ENCODE measurements around the gene SLC7A10. TPM values are rescaled to one million over a fixed set of nuclear protein-coding genes. Genes with fewer than 3 reads are reported as not detected.

SLC7A10 gene
- total RNA-seq, 2 experiments from 2014 or later = not detected

DNA sequence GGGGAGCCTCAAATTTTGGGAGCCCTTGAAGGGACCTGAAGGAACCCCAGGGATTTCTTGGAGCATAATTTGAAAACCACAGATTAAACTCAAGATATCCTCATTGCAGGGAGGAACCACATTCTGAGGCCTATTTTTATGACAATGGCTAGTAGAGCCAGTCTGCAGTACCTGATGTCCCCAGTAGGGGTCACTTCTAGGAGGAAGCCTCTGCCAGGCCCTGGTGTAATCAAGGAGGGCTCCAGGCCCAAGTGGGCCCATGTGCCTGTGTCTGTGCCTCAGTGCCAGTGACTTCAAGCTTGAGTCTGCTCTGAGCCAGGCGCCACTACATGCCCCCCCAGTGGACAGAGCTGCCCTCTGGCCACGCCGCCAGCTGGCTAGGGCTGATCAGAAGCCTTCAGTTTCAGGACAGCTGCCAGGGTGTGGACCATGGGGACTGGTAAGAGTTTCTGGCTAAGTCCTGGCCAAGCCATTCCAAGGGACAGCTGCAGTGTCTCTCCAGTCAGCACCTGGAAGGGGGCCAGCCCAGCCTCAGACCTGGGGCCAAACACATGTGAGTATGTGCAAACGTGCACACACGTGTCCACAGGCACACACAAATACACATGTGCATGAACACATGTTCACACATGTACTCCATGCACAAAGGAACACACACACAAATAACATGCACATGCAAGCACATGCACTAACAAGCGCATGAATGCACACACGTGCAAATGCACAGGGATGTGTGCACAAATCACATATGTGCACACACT lies 20.5 kb upstream of the SLC7A10 start:
- H3K9me3 ChIP-seq (ENCODE audit: control insufficient read depth in 1 of 2, insufficient read depth in 1 of 2, low read length in 2 of 2) = peaks cover 7 to 24% of the 10 kb centered on the region in 2 experiments
- H3K4me1 ChIP-seq (ENCODE audit: insufficient read depth, low read length) = peaks cover 16% of the 10 kb centered on the region
- H3K4me3 ChIP-seq (ENCODE audit: low read length) = no peak overlapping the region
- Mint-ChIP-seq H3K36me3 (ENCODE audit: low read depth) (no peaks in the 10 kb centered on the region), H3K27ac (no peak overlapping the region), H3K27me3 (no peaks in the 10 kb centered on the region), H3K9me3 (no peaks in the 10 kb centered on the region), H3K4me3 (no peak overlapping the region), H3K4me1 (ENCODE audit: low read depth) (no peaks in the 10 kb centered on the region)
- H3K27me3 ChIP-seq (ENCODE audit: control insufficient read depth in 1 of 2, insufficient read depth in 2 of 2, low read length in 2 of 2) = no peaks in the 10 kb centered on the region
- H3K27ac ChIP-seq (ENCODE audit: low read depth in 1 of 2, low read length in 2 of 2) = no peak overlapping the region
- ChIA-PET CTCF (no interaction called here), POLR2A (no interaction called here)
- intact Hi-C loops (cut with DNase I, micrococcal nuclease) = no loop called here
- TF ChIP-seq, protein P1, sequence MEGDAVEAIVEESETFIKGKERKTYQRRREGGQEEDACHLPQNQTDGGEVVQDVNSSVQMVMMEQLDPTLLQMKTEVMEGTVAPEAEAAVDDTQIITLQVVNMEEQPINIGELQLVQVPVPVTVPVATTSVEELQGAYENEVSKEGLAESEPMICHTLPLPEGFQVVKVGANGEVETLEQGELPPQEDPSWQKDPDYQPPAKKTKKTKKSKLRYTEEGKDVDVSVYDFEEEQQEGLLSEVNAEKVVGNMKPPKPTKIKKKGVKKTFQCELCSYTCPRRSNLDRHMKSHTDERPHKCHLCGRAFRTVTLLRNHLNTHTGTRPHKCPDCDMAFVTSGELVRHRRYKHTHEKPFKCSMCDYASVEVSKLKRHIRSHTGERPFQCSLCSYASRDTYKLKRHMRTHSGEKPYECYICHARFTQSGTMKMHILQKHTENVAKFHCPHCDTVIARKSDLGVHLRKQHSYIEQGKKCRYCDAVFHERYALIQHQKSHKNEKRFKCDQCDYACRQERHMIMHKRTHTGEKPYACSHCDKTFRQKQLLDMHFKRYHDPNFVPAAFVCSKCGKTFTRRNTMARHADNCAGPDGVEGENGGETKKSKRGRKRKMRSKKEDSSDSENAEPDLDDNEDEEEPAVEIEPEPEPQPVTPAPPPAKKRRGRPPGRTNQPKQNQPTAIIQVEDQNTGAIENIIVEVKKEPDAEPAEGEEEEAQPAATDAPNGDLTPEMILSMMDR (IDR thresholded peaks at IDR 0.05) = no peak
- DNase-seq (peak in 1 of 14 experiments; percentile 14), ATAC-seq (ENCODE audit: poor library complexity) (no peak)
- no peaks in the 10 kb centered on the region for H3K36me3 ChIP-seq (ENCODE audit: insufficient read depth, low read length)

DNA sequence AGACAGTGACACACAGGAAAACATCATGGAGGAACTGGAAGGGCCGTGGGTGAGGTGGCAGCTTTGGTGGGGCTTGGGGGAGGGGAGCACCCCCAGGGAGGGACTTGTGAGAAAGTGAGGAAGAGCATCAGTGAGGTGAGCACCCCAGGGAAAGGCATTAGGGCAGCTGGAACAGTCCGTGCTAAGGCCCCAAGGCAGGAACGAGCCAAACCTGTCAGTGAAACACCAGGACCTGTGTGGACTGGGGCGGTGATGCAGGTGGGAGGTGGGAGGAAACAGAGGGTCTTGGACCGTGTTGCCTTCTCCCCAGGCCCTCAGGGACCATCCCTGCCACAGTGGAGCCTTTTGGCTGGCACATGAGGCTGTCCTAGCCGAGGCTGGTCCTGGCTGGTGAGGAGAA lies 17.3 kb upstream of the SLC7A10 start:
- H3K4me3 ChIP-seq (ENCODE audit: low read length) = no peak overlapping the region
- peaks cover 7 to 24% of the 10 kb centered on the region in 2 experiments for H3K9me3 ChIP-seq (ENCODE audit: control insufficient read depth in 1 of 2, insufficient read depth in 1 of 2, low read length in 2 of 2)
- H3K36me3 ChIP-seq (ENCODE audit: insufficient read depth, low read length) = no peaks in the 10 kb centered on the region
- TF ChIP-seq, protein P1 (IDR thresholded peaks at IDR 0.05) = no peak
- no peaks in the 10 kb centered on the region for H3K27me3 ChIP-seq (ENCODE audit: control insufficient read depth in 1 of 2, insufficient read depth in 2 of 2, low read length in 2 of 2)
- Mint-ChIP-seq H3K27ac (no peak overlapping the region), H3K36me3 (ENCODE audit: low read depth) (no peaks in the 10 kb centered on the region), H3K4me1 (ENCODE audit: low read depth) (no peaks in the 10 kb centered on the region), H3K4me3 (no peak overlapping the region), H3K9me3 (no peaks in the 10 kb centered on the region), H3K27me3 (peaks cover under 1% of the 10 kb centered on the region)
- ATAC-seq (ENCODE audit: poor library complexity) (no peak), DNase-seq (no peak)
- ChIA-PET POLR2A (no interaction called here), CTCF (no interaction called here)
- intact Hi-C loops (cut with DNase I, micrococcal nuclease) = loop anchor here in 1 of 2 experiments (5.0 kb wide), 1 partner anchor 529 kb away; no protein-coding TSS in a partner anchor
- H3K4me1 ChIP-seq (ENCODE audit: insufficient read depth, low read length) = peaks cover 20% of the 10 kb centered on the region
- no peak overlapping the region for H3K27ac ChIP-seq (ENCODE audit: low read depth in 1 of 2, low read length in 2 of 2)

DNA sequence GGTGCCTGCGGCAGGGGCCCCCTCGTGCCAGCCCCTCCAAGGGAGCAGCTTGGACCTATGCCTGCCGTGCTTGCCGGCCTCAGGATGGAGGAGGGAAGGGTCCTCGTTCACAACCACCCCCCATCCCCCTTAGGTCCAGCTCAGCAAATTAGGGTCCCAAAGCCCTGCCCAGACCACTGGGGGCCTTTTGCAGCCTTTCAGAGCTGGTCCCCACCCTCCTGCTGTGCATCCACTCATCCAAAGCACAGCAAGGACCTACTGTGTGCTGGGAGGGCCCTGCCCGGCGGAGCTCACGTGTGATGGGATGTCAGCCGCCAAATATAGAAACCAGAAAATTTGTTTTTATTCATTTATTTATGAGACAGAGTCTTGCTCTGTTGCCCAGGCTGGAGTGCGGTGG lies 16.5 kb upstream of the SLC7A10 start:
- intact Hi-C loops (cut with DNase I, micrococcal nuclease) = loop anchor here in 1 of 2 experiments (5.0 kb wide), 1 partner anchor 530 kb away; no protein-coding TSS in a partner anchor
- ATAC-seq (ENCODE audit: poor library complexity) = no peak
- H3K27ac ChIP-seq (ENCODE audit: low read depth in 1 of 2, low read length in 2 of 2) = no peak overlapping the region
- TF ChIP-seq, protein P1 (IDR thresholded peaks at IDR 0.05) = no peak
- Mint-ChIP-seq H3K36me3 (ENCODE audit: low read depth) (no peaks in the 10 kb centered on the region), H3K9me3 (no peaks in the 10 kb centered on the region), H3K4me1 (ENCODE audit: low read depth) (no peaks in the 10 kb centered on the region), H3K4me3 (no peak overlapping the region), H3K27ac (no peak overlapping the region), H3K27me3 (peaks cover 4% of the 10 kb centered on the region)
- CTCF ChIA-PET = no interaction called here
- H3K4me3 ChIP-seq (ENCODE audit: low read length) = no peak overlapping the region
- POLR2A ChIA-PET = no interaction called here
- H3K36me3 ChIP-seq (ENCODE audit: insufficient read depth, low read length) = no peaks in the 10 kb centered on the region
- no peaks in the 10 kb centered on the region for H3K27me3 ChIP-seq (ENCODE audit: control insufficient read depth in 1 of 2, insufficient read depth in 2 of 2, low read length in 2 of 2)
- peaks cover 20% of the 10 kb centered on the region for H3K4me1 ChIP-seq (ENCODE audit: insufficient read depth, low read length)
- peaks cover 7 to 23% of the 10 kb centered on the region in 2 experiments for H3K9me3 ChIP-seq (ENCODE audit: control insufficient read depth in 1 of 2, insufficient read depth in 1 of 2, low read length in 2 of 2)
- no peak for DNase-seq

Data from CD4-positive, alpha-beta T cell (primary cell).